ENCODE measurements around the gene TMEM88.
"Not testable (repeated sequence)": the region's sequence is repeated elsewhere in the genome, so short reads cannot be mapped to it uniquely, and the experiment has no call there.

TMEM88 gene, protein sequence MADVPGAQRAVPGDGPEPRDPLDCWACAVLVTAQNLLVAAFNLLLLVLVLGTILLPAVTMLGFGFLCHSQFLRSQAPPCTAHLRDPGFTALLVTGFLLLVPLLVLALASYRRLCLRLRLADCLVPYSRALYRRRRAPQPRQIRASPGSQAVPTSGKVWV

DNA sequence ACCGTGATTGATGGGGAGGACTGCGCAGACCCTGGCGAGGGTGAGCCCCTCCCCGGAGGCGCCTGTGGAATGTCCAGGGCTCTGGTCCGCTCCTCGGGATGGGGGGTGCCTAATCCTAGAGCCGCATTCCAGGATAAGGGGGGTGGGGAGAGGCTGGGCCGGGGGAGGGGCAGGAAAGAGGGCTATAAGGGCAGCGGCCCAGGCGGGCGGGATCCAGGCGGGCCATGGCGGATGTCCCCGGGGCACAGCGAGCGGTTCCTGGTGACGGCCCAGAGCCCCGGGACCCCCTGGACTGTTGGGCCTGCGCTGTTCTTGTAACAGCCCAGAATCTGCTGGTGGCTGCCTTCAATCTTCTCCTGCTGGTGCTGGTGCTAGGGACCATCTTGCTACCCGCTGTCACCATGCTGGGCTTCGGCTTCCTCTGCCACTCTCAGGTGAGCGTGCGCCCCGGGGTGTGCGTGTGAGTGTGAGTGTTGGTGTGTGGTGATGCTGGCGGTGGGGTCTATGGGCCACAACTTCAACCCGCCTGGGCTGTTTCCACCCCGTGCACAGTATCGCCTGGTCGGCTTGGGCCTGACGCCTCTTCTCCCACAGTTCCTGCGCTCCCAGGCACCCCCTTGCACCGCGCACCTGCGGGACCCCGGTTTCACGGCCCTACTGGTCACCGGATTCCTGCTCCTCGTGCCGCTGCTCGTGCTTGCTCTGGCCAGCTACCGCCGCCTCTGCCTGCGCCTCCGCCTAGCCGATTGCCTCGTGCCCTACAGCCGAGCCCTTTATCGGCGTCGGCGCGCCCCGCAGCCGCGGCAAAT lies at the start of gene TMEM88:
TSS of gene TMEM88 (plus strand) at position 216 of the 809 bp plus-strand sequence. CDS start at position 225, 9 bp downstream.
- H3K36me3 Mint-ChIP-seq = peaks cover 9% of the 10 kb centered on the region
- H3K9me3 Mint-ChIP-seq (ENCODE audit: low read depth) = no peaks in the 10 kb centered on the region
- peaks cover 31% of the 10 kb centered on the region for H3K4me1 Mint-ChIP-seq (ENCODE audit: low read depth)
- H3K4me3 Mint-ChIP-seq = no peak within 1 kb of the TSS
- H3K27me3 Mint-ChIP-seq = no peaks in the 10 kb centered on the region
- no peak within 1 kb of the TSS for H3K27ac Mint-ChIP-seq

DNA sequence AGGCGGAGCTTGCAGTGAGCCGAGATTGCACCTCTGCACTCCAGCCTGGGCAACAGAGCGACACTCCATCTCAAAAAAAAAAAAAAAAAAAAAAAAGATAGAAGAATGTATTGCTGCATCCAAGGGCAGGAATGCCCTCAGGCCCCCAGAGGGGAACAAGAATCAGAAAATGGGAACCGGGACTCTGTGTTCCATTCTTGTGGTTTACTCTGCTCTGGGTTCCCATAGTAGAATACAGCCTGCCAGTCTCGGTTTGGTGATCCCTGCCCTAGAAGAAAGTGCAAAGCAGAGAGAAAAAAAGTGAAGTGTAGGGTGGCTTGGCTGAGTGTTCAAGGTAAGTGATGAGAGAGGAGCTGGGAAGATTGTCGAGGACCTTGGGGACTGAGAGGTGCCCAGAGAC lies 48.3 kb upstream of the TMEM88 start:
- no peaks in the 10 kb centered on the region for H3K9me3 Mint-ChIP-seq (ENCODE audit: low read depth)
- peaks cover 9% of the 10 kb centered on the region for H3K4me1 Mint-ChIP-seq (ENCODE audit: low read depth)
- no peak overlapping the region for H3K4me3 Mint-ChIP-seq
- no peaks in the 10 kb centered on the region for H3K27me3 Mint-ChIP-seq
- H3K36me3 Mint-ChIP-seq = no peaks in the 10 kb centered on the region
- no peak overlapping the region for H3K27ac Mint-ChIP-seq

DNA sequence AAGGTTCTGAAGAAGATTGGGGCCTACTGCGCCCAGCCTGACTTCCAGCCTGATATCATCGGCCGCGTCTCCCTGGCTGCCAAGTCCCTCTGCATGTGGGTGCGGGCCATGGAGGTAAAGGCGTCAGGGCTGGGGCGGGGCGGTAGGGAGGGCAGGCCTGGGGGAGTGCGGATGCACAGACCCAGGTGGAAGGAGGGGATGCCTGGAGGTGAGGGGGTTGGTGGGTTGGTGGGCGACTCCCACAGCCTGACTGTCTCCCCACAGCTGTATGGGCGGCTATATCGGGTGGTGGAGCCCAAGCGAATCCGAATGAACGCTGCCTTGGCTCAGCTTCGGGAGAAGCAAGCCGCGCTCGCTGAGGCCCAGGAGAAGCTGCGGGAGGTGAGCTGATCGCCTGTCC lies 47.7 kb upstream of the TMEM88 start:
- Mint-ChIP-seq H3K27me3 (no peaks in the 10 kb centered on the region), H3K27ac (no peak overlapping the region), H3K36me3 (no peaks in the 10 kb centered on the region), H3K4me3 (no peak overlapping the region), H3K4me1 (ENCODE audit: low read depth) (peaks cover 9% of the 10 kb centered on the region), H3K9me3 (ENCODE audit: low read depth) (no peaks in the 10 kb centered on the region)

DNA sequence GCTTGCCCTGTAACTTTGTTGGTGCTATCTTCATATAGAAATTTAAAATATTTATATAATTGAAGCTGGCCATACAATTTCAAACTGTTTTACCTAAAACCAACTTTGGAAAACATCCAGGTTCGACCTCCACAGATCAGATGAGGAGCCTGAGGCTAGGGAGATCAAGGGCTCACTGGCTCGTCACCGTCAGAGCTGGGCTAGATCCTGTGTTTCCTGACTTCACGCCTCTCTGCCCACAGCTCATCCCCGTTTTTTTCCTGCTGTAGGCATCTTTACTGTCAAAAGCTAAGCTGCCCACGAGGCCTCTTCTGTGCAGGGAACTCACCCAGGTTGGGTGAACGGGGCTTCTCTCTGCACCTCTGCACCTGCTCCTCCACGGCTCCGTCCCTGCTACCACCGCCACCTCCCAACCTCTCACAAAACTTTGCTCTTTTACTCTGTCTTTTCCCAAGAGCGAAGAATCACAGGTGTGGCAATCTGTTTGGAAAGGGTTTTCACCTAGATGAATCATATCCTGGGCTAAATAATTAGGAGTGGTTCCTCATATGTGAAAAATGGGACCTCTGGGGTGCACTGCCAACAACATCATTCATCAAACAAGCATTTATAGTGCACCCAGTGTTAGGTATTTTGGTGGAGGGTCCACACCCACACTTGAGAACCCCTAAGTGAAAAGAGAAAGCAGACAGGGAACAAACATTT lies 45.6 kb upstream of the TMEM88 start:
- Mint-ChIP-seq H3K27me3 (no peaks in the 10 kb centered on the region), H3K36me3 (no peaks in the 10 kb centered on the region), H3K27ac (no peak overlapping the region), H3K9me3 (ENCODE audit: low read depth) (no peaks in the 10 kb centered on the region), H3K4me1 (ENCODE audit: low read depth) (peaks cover 9% of the 10 kb centered on the region), H3K4me3 (no peak overlapping the region)

DNA sequence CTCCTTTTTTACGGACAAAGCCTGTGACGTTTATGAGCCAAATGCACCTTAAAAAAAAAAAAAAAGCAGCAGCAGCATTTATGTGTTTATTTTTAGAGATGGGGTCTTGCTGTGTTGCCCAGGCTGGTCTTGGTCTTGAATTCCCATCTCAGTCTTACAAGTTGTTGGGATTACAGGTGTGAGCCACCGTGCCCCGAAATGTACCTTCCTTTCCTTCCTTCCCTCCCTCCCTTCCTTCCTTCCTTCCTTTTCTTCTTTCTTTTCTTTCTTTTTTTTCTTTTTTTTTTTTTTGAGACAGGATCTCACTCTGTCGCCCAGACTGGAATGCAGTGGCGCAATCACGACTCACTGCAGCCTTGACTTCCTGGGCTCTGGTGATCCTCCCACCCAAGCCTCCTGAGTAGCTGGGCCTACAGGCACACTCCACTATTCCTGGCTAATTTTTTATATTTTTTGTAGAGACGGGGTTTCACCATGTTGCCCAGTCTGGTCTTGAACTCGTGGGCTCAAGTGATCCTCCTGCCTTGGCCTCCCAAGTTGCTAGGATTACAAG lies 45.0 kb upstream of the TMEM88 start:
- not testable (repeated sequence) for H3K27ac Mint-ChIP-seq; H3K36me3 Mint-ChIP-seq; H3K27me3 Mint-ChIP-seq; H3K9me3 Mint-ChIP-seq (ENCODE audit: low read depth); H3K4me1 Mint-ChIP-seq (ENCODE audit: low read depth); H3K4me3 Mint-ChIP-seq

DNA sequence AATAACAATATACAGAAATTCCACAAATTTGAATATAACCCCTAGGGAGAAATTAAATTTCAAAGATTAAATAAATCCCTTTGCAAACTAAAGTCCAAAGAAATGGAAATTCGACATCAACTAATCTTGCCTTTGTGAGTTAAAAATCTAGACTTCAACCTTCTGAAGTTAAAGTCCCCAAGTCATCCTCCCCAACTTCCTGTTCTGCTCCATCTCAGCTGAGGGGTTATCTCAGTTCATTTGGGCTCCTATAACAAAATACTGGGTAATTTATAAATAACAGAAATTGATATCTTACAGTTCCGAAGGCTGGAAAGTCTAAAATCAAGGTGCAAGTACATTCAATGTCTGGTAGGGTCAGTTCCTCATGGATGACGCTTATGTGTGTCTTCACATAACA lies 43.6 kb upstream of the TMEM88 start:
- Mint-ChIP-seq H3K4me3 (no peak overlapping the region), H3K27me3 (no peaks in the 10 kb centered on the region), H3K27ac (no peak overlapping the region), H3K9me3 (ENCODE audit: low read depth) (no peaks in the 10 kb centered on the region), H3K4me1 (ENCODE audit: low read depth) (peaks cover 9% of the 10 kb centered on the region), H3K36me3 (no peaks in the 10 kb centered on the region)

DNA sequence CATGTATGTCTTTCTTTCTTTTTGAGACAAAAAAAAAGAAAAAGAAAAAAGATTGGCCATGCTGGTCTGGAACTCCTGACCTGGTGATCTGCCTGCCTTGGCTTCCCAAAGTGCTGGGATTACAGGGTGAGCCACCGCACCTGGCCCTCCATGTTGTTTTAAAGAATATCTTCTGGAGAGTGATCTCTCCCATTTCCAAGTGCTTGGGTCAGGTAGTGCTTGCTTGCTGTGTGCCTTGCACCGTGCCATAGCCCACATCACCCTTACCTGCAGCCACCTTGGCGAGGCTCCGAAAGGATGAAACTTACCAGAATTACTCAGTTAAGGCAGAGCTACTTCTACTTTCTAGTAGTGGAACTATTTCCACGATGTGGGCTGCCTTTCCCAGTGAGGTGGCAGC lies 39.9 kb upstream of the TMEM88 start:
- peaks cover 9% of the 10 kb centered on the region for H3K4me1 Mint-ChIP-seq (ENCODE audit: low read depth)
- no peak overlapping the region for H3K27ac Mint-ChIP-seq
- H3K36me3 Mint-ChIP-seq = no peaks in the 10 kb centered on the region
- no peaks in the 10 kb centered on the region for H3K9me3 Mint-ChIP-seq (ENCODE audit: low read depth)
- no peak overlapping the region for H3K4me3 Mint-ChIP-seq
- no peaks in the 10 kb centered on the region for H3K27me3 Mint-ChIP-seq

DNA sequence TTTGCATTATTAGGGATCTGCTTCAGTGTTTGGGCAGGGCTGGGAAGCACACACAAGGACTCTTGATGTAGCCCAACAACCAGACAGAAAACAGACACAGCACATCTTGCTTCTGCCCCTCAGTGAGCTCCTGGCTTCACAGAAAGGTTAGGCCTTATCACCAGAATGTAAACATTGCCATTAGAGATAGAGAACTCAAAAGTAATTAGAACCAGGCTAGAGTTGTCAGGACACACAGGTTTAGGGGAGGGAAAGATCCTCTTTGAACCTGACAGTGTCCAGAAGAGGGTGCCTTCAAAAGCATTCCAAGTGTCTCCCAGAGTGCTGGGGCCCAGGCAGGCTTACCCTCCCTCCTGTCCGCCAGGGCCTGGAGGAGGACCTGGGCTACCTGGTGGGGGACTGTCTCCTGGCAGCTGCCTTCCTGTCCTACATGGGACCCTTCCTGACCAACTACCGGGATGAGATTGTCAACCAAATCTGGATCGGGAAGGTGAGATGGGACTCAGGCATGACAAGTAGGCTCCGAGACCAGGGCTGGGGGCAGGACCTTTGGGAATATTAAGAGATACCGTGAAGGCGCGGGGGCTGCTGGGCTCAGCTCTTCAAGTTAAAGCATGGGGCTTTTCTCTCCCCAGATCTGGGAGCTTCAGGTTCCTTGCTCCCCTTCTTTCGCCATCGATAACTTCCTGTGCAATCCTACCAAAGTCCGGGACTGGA lies 37.8 kb upstream of the TMEM88 start:
- H3K36me3 Mint-ChIP-seq = no peaks in the 10 kb centered on the region
- no peak overlapping the region for H3K27ac Mint-ChIP-seq
- no peaks in the 10 kb centered on the region for H3K4me1 Mint-ChIP-seq (ENCODE audit: low read depth)
- no peaks in the 10 kb centered on the region for H3K9me3 Mint-ChIP-seq (ENCODE audit: low read depth)
- no peaks in the 10 kb centered on the region for H3K27me3 Mint-ChIP-seq
- H3K4me3 Mint-ChIP-seq = no peak overlapping the region

DNA sequence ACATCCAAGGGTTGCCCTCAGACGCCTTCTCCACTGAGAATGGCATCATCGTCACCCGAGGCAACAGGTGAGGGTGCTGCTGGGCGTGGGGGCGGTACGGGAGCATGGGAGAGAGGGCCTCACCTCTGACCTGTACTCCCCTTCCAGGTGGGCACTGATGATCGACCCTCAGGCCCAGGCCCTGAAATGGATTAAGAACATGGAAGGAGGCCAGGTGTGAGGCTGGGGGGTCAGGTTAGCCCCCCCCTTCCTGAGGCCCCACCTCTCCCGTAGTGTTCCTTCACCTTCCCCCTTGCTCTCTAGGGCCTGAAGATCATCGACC lies 37.3 kb upstream of the TMEM88 start:
- H3K36me3 Mint-ChIP-seq = no peaks in the 10 kb centered on the region
- H3K27ac Mint-ChIP-seq = no peak overlapping the region
- H3K4me1 Mint-ChIP-seq (ENCODE audit: low read depth) = no peaks in the 10 kb centered on the region
- no peaks in the 10 kb centered on the region for H3K27me3 Mint-ChIP-seq
- H3K9me3 Mint-ChIP-seq (ENCODE audit: low read depth) = no peaks in the 10 kb centered on the region
- no peak overlapping the region for H3K4me3 Mint-ChIP-seq

DNA sequence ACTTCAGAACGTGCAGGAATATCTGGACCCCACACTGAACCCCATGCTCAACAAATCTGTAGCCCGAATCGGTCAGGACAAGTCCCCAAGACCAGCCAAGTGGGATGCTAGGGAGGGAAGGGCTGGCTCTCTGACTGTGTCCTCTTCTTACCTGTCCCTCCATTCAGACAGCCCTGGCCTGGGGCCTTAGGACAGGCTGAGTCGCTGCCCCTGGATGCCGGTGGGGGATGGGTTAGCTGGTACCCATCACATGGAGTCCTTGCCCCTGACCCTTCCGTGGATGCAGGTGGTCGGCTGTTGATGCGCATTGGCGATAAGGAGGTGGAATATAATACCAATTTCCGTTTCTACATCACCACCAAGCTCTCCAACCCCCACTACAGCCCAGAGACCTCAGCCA lies 36.8 kb upstream of the TMEM88 start:
- no peaks in the 10 kb centered on the region for H3K36me3 Mint-ChIP-seq
- H3K4me1 Mint-ChIP-seq (ENCODE audit: low read depth) = no peaks in the 10 kb centered on the region
- H3K27ac Mint-ChIP-seq = no peak overlapping the region
- H3K27me3 Mint-ChIP-seq = no peaks in the 10 kb centered on the region
- H3K4me3 Mint-ChIP-seq = no peak overlapping the region
- H3K9me3 Mint-ChIP-seq (ENCODE audit: low read depth) = no peaks in the 10 kb centered on the region

DNA sequence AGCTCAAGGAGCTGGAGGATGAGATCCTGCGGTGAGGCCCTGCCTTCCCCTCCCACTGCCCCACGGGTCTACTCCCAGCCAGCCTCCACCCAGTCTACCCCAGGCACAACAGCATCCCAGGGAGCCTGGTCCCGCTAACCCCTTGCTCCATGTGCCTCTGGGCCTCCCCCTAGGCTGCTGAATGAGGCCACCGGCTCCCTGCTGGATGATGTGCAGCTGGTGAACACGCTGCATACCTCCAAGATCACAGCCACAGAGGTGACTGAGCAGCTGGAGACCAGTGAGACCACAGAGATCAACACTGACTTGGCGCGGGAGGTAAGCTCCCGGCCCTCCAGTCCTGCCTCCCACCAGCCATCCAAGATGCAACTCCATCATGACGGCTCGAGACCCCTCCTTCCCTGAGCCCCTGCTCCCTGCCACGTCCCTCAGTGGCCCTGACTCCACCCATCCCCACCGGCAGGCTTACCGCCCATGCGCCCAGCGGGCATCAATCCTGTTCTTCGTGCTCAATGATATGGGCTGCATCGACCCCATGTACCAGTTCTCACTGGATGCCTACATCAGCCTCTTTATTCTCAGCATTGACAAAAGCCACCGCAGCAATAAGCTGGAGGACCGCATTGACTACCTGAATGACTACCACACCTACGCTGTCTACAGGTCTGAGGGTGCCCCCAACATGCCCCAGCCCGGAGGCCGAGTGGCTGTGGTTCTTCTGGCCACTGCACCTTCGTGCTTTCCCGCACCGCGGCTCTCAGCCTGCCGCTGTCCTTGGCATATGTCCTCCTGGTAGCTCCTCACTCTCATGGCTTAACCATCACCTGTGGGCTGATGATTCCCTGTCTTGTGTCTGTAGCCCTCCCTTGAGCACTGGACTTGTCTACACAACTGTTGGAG lies 35.9 kb upstream of the TMEM88 start:
- no peaks in the 10 kb centered on the region for H3K27me3 Mint-ChIP-seq
- no peak overlapping the region for H3K4me3 Mint-ChIP-seq
- no peaks in the 10 kb centered on the region for H3K36me3 Mint-ChIP-seq
- H3K27ac Mint-ChIP-seq = no peak overlapping the region
- H3K4me1 Mint-ChIP-seq (ENCODE audit: low read depth) = no peaks in the 10 kb centered on the region
- no peaks in the 10 kb centered on the region for H3K9me3 Mint-ChIP-seq (ENCODE audit: low read depth)

DNA sequence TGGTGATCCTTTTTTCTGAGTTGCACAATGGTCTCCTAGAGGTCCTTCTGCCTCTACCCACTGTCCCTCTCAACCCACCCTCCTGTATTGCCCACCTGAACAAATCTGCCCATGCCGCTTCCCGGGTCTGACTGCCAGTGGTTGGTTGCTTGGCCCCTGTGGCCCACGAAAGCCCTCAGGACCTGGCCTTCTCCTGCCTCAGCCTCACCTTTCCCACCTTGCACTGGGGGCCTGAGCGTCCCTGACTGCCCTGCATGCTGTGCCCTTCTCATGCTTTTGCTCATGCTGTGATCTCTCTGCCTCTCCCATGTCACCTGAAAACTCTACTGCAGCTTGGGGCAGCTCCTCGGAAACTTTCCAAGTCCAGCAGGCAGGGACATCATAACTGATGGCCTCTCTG lies 34.6 kb upstream of the TMEM88 start:
- no peak overlapping the region for H3K27ac Mint-ChIP-seq
- no peaks in the 10 kb centered on the region for H3K9me3 Mint-ChIP-seq (ENCODE audit: low read depth)
- no peaks in the 10 kb centered on the region for H3K36me3 Mint-ChIP-seq
- H3K4me1 Mint-ChIP-seq (ENCODE audit: low read depth) = peaks cover 2% of the 10 kb centered on the region
- H3K4me3 Mint-ChIP-seq = no peak overlapping the region
- H3K27me3 Mint-ChIP-seq = no peaks in the 10 kb centered on the region

DNA sequence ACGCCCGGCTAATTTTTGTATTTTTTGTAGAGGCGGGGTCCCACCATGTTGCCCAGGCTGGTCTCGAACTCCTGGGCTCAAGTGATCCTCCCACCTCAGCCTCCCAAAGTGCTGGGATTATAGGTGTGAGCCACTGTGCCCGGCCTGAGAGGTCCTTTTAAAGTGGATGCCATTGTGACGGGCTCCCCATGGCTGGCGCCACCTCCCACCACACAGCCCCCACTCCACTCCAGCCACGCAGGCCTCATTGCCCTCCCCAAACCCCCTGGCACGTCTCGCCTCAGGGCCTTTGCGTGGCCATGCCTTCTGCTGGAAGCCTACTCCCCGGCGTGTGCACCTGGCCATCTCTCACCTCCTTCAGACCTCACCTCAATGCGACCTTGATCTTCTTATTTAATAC lies 32.7 kb upstream of the TMEM88 start:
- Mint-ChIP-seq H3K4me3 (no peak overlapping the region), H3K9me3 (ENCODE audit: low read depth) (no peaks in the 10 kb centered on the region), H3K27me3 (no peaks in the 10 kb centered on the region), H3K27ac (no peak overlapping the region), H3K4me1 (ENCODE audit: low read depth) (peaks cover 2% of the 10 kb centered on the region), H3K36me3 (no peaks in the 10 kb centered on the region)

DNA sequence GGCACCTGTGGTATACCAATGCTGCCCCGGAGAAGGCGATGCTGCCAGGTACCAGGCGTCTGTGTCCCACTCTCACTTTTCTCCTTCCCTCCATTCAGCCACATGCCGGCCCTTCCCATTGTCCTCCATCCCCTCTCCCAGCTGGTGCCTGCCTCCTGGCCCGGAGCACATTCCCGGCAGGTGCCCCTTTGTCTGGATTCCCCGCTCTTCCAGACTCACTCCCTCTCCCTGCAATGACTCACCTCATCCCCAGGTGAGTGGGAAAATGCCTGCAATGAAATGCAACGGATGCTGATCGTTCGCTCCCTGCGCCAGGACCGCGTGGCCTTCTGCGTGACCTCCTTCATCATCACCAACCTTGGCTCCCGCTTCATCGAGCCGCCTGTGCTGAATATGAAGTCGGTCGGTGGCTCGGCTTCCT lies 31.3 kb upstream of the TMEM88 start:
- H3K36me3 Mint-ChIP-seq = no peaks in the 10 kb centered on the region
- H3K4me3 Mint-ChIP-seq = no peak overlapping the region

More for the DNA sequence above, 31.3 kb upstream of the TMEM88 start:
- Mint-ChIP-seq H3K27me3 (no peaks in the 10 kb centered on the region), H3K9me3 (ENCODE audit: low read depth) (no peaks in the 10 kb centered on the region), H3K27ac (no peak overlapping the region), H3K4me1 (ENCODE audit: low read depth) (peaks cover 2% of the 10 kb centered on the region)
